GM23338 (cell line): ENCODE results near the gene SLC39A11.

Experiments used
- CTCF ChIP-seq, 2 experiments: fragments of 200-600 bp in 1 of 2; sonication (generic) in 1 of 2; conservative IDR thresholded peaks; 2 replicates each; pipeline versions ENCODE4 v1.5.1 to v1.6.1; 2016 to 2017; ENCODE audit warnings: antibody characterized with exemption in 2 of 2, low read depth in 2 of 2, mild to moderate bottlenecking in 2 of 2, moderate library complexity in 1 of 2
- EZH2 ChIP-seq: fragments of 200-600 bp; sonication (generic); IDR thresholded peaks from one replicate; pipeline ENCODE4 v1.8.0; 2017; ENCODE audit warnings: antibody characterized with exemption, mild to moderate bottlenecking, low read depth; ENCODE audit not compliant: unreplicated experiment
- EZH2phosphoT487 ChIP-seq: fragments of 200-600 bp; sonication (generic); IDR thresholded peaks from one replicate; pipeline ENCODE4 v1.8.1; 2018; ENCODE audit warnings: antibody characterized with exemption; ENCODE audit not compliant: unreplicated experiment
- POLR2AphosphoS5 ChIP-seq: IDR thresholded peaks from 2 replicates; pipeline ENCODE4 v1.6.1; 2016; ENCODE audit warnings: antibody characterized with exemption, low read depth
- REST ChIP-seq: IDR thresholded peaks from one replicate; pipeline ENCODE4 v1.6.1; 2018; ENCODE audit warnings: antibody characterized with exemption; ENCODE audit not compliant: unreplicated experiment
- ZNF114 ChIP-seq: fragments of 250-450 bp; sonication (Bioruptor Pico); IDR thresholded peaks from 2 replicates; pipeline ENCODE4 v1.5.0; 2020; ENCODE audit warnings: mild to moderate bottlenecking, moderate library complexity

DNA sequence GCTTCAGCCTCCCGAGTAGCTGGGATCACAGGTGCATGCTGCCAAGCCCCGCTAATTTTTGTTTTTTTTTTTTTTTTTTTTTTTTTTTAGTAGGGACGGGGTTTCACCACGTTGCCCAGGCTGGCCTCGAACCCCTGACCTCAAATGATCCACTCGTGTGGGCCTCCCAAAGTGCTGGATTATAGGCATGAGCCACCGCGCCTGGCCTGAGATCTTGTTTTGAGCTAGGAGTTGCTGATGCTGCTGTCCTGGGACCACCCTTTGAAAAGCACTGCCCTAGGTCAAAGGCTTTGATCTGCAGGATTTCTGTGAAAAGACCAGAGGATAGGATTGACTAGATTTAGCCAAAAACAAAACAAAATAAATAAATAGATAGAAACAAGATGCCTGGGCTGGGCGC is 798 bp upstream of the SLC39A11 start:
- no peak for TF ChIP-seq CTCF (conservative IDR thresholded peaks at IDR 0.05; ENCODE audit: low read depth in 2 of 2)
- no peak for TF ChIP-seq ZNF114 (CRISPR knock-in tag)
- no peak for TF ChIP-seq POLR2AphosphoS5
- no peak for TF ChIP-seq REST
- no peak for TF ChIP-seq EZH2
- TF ChIP-seq EZH2phosphoT487 = no peak
